GM23338 (cell line): ENCODE results near the gene FABP6.

ENCODE experiments used
- EZH2 ChIP-seq: fragments of 200-600 bp; sonication (generic); IDR thresholded peaks from one replicate; pipeline ENCODE4 v1.8.0; 2017; ENCODE audit warnings: antibody characterized with exemption, mild to moderate bottlenecking, low read depth; ENCODE audit not compliant: unreplicated experiment
- EZH2phosphoT487 ChIP-seq: fragments of 200-600 bp; sonication (generic); IDR thresholded peaks from one replicate; pipeline ENCODE4 v1.8.1; 2018; ENCODE audit warnings: antibody characterized with exemption; ENCODE audit not compliant: unreplicated experiment
- POLR2AphosphoS5 ChIP-seq: IDR thresholded peaks from 2 replicates; pipeline ENCODE4 v1.6.1; 2016; ENCODE audit warnings: antibody characterized with exemption, low read depth
- TF ChIP-seq, protein P1 (sequence below), 2 experiments: fragments of 200-600 bp in 1 of 2; sonication (generic) in 1 of 2; conservative IDR thresholded peaks; 2 replicates each; pipeline versions ENCODE4 v1.5.1 to v1.6.1; 2016 to 2017; ENCODE audit warnings: antibody characterized with exemption in 2 of 2, low read depth in 2 of 2, mild to moderate bottlenecking in 2 of 2, moderate library complexity in 1 of 2
- TF ChIP-seq, protein P2 (sequence below): IDR thresholded peaks from 2 replicates; pipeline ENCODE4 v1.6.1; 2016; ENCODE audit warnings: antibody characterized with exemption
- TF ChIP-seq, protein P3 (sequence below): IDR thresholded peaks from one replicate; pipeline ENCODE4 v1.6.1; 2018; ENCODE audit warnings: antibody characterized with exemption; ENCODE audit not compliant: unreplicated experiment

DNA sequence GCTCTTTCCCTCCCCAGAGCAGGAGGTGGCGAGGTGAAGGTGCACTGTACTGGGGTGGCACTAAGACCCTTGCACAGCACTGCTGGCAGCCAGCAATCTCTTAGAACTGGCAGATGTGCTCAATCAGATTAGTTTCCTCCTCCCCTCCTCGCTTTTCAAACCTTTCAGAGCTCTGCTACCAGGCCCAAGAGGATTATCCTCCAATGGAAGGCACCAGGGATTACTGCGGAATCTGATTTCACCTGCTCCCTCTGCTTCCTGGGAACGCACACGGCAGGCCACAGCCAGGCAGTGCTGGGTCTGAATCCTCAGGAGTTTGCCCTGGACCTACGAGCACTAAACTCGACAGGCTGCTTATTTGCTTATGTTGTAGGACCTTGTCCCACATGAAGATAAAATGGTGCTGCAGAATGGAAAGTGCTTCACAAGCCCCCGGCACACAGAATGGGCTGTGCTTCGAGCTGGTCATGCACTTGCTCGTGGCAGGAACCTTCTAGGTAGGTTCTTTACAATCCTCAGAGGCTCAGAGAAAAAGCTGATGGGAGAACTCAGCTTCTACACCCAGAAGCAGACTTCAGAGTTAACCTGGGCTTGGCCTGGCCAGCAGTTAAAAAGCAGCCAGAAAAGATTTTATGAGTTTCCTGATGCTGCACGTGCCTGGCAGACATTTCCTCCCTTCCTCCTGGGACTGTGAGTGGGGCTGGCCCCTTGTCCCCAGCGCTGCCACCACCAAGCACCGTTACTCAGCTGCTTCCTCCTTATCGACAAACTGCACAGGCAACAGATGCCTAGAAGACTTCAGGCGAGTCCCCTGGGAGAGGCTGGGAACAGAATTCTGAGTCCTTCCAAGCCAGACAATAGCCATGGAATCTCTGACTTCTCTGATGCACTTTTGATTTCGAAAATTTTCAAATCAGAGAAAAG lies 33.1 kb downstream of the FABP6 start:
- TF ChIP-seq, protein P1, sequence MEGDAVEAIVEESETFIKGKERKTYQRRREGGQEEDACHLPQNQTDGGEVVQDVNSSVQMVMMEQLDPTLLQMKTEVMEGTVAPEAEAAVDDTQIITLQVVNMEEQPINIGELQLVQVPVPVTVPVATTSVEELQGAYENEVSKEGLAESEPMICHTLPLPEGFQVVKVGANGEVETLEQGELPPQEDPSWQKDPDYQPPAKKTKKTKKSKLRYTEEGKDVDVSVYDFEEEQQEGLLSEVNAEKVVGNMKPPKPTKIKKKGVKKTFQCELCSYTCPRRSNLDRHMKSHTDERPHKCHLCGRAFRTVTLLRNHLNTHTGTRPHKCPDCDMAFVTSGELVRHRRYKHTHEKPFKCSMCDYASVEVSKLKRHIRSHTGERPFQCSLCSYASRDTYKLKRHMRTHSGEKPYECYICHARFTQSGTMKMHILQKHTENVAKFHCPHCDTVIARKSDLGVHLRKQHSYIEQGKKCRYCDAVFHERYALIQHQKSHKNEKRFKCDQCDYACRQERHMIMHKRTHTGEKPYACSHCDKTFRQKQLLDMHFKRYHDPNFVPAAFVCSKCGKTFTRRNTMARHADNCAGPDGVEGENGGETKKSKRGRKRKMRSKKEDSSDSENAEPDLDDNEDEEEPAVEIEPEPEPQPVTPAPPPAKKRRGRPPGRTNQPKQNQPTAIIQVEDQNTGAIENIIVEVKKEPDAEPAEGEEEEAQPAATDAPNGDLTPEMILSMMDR (conservative IDR thresholded peaks at IDR 0.05; ENCODE audit: low read depth in 2 of 2): no peak
- TF ChIP-seq, protein P2, sequence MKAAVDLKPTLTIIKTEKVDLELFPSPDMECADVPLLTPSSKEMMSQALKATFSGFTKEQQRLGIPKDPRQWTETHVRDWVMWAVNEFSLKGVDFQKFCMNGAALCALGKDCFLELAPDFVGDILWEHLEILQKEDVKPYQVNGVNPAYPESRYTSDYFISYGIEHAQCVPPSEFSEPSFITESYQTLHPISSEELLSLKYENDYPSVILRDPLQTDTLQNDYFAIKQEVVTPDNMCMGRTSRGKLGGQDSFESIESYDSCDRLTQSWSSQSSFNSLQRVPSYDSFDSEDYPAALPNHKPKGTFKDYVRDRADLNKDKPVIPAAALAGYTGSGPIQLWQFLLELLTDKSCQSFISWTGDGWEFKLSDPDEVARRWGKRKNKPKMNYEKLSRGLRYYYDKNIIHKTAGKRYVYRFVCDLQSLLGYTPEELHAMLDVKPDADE: no peak
- no peak for TF ChIP-seq EZH2
- no peak for TF ChIP-seq POLR2AphosphoS5
- TF ChIP-seq, protein P3, sequence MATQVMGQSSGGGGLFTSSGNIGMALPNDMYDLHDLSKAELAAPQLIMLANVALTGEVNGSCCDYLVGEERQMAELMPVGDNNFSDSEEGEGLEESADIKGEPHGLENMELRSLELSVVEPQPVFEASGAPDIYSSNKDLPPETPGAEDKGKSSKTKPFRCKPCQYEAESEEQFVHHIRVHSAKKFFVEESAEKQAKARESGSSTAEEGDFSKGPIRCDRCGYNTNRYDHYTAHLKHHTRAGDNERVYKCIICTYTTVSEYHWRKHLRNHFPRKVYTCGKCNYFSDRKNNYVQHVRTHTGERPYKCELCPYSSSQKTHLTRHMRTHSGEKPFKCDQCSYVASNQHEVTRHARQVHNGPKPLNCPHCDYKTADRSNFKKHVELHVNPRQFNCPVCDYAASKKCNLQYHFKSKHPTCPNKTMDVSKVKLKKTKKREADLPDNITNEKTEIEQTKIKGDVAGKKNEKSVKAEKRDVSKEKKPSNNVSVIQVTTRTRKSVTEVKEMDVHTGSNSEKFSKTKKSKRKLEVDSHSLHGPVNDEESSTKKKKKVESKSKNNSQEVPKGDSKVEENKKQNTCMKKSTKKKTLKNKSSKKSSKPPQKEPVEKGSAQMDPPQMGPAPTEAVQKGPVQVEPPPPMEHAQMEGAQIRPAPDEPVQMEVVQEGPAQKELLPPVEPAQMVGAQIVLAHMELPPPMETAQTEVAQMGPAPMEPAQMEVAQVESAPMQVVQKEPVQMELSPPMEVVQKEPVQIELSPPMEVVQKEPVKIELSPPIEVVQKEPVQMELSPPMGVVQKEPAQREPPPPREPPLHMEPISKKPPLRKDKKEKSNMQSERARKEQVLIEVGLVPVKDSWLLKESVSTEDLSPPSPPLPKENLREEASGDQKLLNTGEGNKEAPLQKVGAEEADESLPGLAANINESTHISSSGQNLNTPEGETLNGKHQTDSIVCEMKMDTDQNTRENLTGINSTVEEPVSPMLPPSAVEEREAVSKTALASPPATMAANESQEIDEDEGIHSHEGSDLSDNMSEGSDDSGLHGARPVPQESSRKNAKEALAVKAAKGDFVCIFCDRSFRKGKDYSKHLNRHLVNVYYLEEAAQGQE: no peak
- no peak for TF ChIP-seq EZH2phosphoT487
